SK-N-SH (cell line): ENCODE results near the gene SHF. TPM values are rescaled to one million over a fixed set of nuclear protein-coding genes. Genes with fewer than 3 reads are reported as not detected.
A peak's percentile ranks its signal among the peaks of the same experiment; 100 is the strongest.

Source experiments
- CTCF ChIA-PET: fragments of 300-600, 350-600 bp; formaldehyde crosslinking; extraction: SDS; loops from one replicate; lab custom pipeline; 2021; lab: Yijun Ruan, JAX
- POLR2A ChIA-PET: fragments of 350-600 bp; sonication (Branson Sonifier 250); formaldehyde crosslinking; extraction: SDS; loops from one replicate; lab custom pipeline; 2020; ENCODE audit warnings: antibody characterized with exemption, inconsistent platforms; lab: Yijun Ruan, JAX
- DNase-seq: peaks from one replicate; pipeline ENCODE4 v3.0.0; 2012
- H2AFZ ChIP-seq: fragments of 200-600 bp; sonication (generic); 2 replicates; pipeline ENCODE4 v1.8.1; 2016; ENCODE audit warnings: antibody characterized with exemption, mild to moderate bottlenecking, low read depth
- H3F3A ChIP-seq: fragments of 200-600 bp; sonication (generic); replicated peaks from 2 replicates; pipeline ENCODE3; 2016; ENCODE audit warnings: antibody characterized with exemption, mild to moderate bottlenecking; ENCODE audit not compliant: insufficient read depth
- H3K27ac ChIP-seq, 2 experiments: fragments of 200-500 bp in 1 of 2; fragments of 200-600 bp in 1 of 2; sonication (Bioruptor generic) in 1 of 2; sonication (generic), shearing (Covaris generic) in 1 of 2; 2 replicates each; pipeline versions ENCODE4 v1.5.1 to v1.6.1; 2014 to 2016; ENCODE audit warnings: low read depth in 2 of 2, inconsistent platforms in 1 of 2, low read length in 1 of 2, mild to moderate bottlenecking in 1 of 2, mixed read lengths in 1 of 2
- H3K27me3 ChIP-seq: fragments of 200-600 bp; sonication (generic), shearing (Covaris generic); 2 replicates; pipeline ENCODE4 v1.6.1; 2016; ENCODE audit warnings: mixed run types; ENCODE audit not compliant: insufficient read depth
- H3K36me3 ChIP-seq, 2 experiments: fragments of 200-500 bp in 1 of 2; fragments of 200-600 bp in 1 of 2; sonication (Bioruptor generic) in 1 of 2; sonication (generic) in 1 of 2; replicated peaks in 1 of 2; 2 replicates each; pipeline versions ENCODE3 to v1.5.1; 2014 to 2016; ENCODE audit warnings: low read length in 1 of 2, mild to moderate bottlenecking in 1 of 2; ENCODE audit not compliant: insufficient read depth in 2 of 2, control insufficient read depth in 1 of 2
- H3K4me1 ChIP-seq, 2 experiments: fragments of 200-500 bp in 1 of 2; fragments of 200-600 bp in 1 of 2; sonication (Bioruptor generic) in 1 of 2; sonication (generic), shearing (Covaris generic) in 1 of 2; 2 replicates each; pipeline versions ENCODE4 v1.5.1 to v1.6.1; 2014 to 2016; ENCODE audit warnings: low read depth in 1 of 2, low read length in 1 of 2, mixed run types in 1 of 2; ENCODE audit not compliant: insufficient read depth in 2 of 2, control insufficient read depth in 1 of 2
- H3K4me2 ChIP-seq: fragments of 200-600 bp; sonication (generic), shearing (Covaris generic); 2 replicates; pipeline ENCODE4 v1.6.1; 2017; ENCODE audit warnings: mixed run types
- H3K4me3 ChIP-seq, 2 experiments: fragments of 200-500 bp in 1 of 2; fragments of 200-600 bp in 1 of 2; sonication (Bioruptor generic) in 1 of 2; sonication (generic), shearing (Covaris generic) in 1 of 2; 2 replicates each; pipeline versions ENCODE4 v1.5.1 to v1.8.1; 2014 to 2016; ENCODE audit warnings: low read depth in 2 of 2, inconsistent platforms in 1 of 2, low read length in 1 of 2, mild to moderate bottlenecking in 1 of 2, mixed read lengths in 1 of 2, moderate library complexity in 1 of 2
- H3K79me2 ChIP-seq: fragments of 200-600 bp; sonication (generic); 2 replicates; pipeline ENCODE4 v1.8.1; 2017; ENCODE audit warnings: mild to moderate bottlenecking; ENCODE audit not compliant: insufficient read depth
- H3K9ac ChIP-seq: fragments of 200-600 bp; sonication (generic); 2 replicates; pipeline ENCODE4 v1.6.1; 2017; ENCODE audit warnings: mixed run types
- H3K9me2 ChIP-seq: fragments of 200-600 bp; sonication (generic); 2 replicates; pipeline ENCODE4 v1.6.1; 2017; ENCODE audit warnings: mixed run types
- H3K9me3 ChIP-seq: fragments of 200-600 bp; sonication (generic); 2 replicates; pipeline ENCODE4 v1.6.1; 2017; ENCODE audit warnings: mixed run types, mild to moderate bottlenecking, moderate library complexity
- H4K20me1 ChIP-seq: fragments of 200-600 bp; sonication (generic); 2 replicates; pipeline ENCODE4 v1.6.1; 2017; ENCODE audit warnings: mild to moderate bottlenecking, mixed run types; ENCODE audit not compliant: insufficient read depth
- EP300 ChIP-seq, 2 experiments: IDR thresholded peaks; 2 replicates each; pipeline versions ENCODE4 v1.4.0 to v1.6.1; 2012; ENCODE audit warnings: borderline replicate concordance in 1 of 2, low read depth in 1 of 2, low read length in 1 of 2
- EZH2phosphoT487 ChIP-seq: fragments of 200-600 bp; sonication (generic); IDR thresholded peaks from 2 replicates; pipeline ENCODE4 v1.6.1; 2017; ENCODE audit warnings: low read depth, mixed run types, mild to moderate bottlenecking, antibody characterized with exemption, moderate library complexity, borderline replicate concordance
- MXI1 ChIP-seq: IDR thresholded peaks from 2 replicates; pipeline ENCODE4 v1.6.1; 2012; ENCODE audit warnings: mild to moderate bottlenecking, low read depth, low read length, improper control_type of control experiment
- TCF12 ChIP-seq: IDR thresholded peaks from 2 replicates; pipeline ENCODE4 v1.4.0; 2012
- ZBTB33 ChIP-seq: IDR thresholded peaks from 2 replicates; pipeline ENCODE4 v1.4.0; 2012; ENCODE audit warnings: low read depth, borderline replicate concordance
- WGBS: methylation state at CpG from one replicate; pipeline ENCODE4 v1.1.6; 2017; ENCODE audit warnings: low lambda C conversion rate; 5-methylcytosine and 5-hydroxymethylcytosine counted together
- polyA plus RNA-seq, 3 experiments: library from polyadenylated mRNA; depleted of rRNA; stranded (reverse); fragments of >200 nt; gene quantifications; 2 replicates each; pipeline ENCODE4 v1.2.3, GENCODE V29; 2012

SHF gene
- polyA plus RNA-seq, 1 of the 3 experiments (the other 2 are of a cell fraction) = 5.5 TPM

- H2AFZ ChIP-seq = no peak overlapping the region
- H3K4me1 ChIP-seq = peaks cover 18 to 58% of the 10 kb centered on the region in 2 experiments; a peak in 3 of 4 replicates
- peak overlapping the region in 1 of 2 experiments; percentile 34; a peak in 2 of 4 replicates for H3K27ac ChIP-seq
- no peaks in the 10 kb centered on the region for H3K9me3 ChIP-seq
- H4K20me1 ChIP-seq = no peaks in the 10 kb centered on the region
- H3K79me2 ChIP-seq = no peaks in the 10 kb centered on the region
- DNase-seq = no peak
- TF ChIP-seq EZH2phosphoT487 (no peak), ZBTB33 (no peak)
- H3K27me3 ChIP-seq = no peaks in the 10 kb centered on the region
- POLR2A ChIA-PET = interaction anchor here (1.9 to 6.4 kb wide), 2 partner anchors 14 to 20 kb away, joined by 9 to 97 read pairs; no protein-coding TSS in a partner anchor
- peaks cover 7% of the 10 kb centered on the region for H3F3A ChIP-seq
- H3K4me3 ChIP-seq = no peak overlapping the region
- H3K9ac ChIP-seq = no peak overlapping the region
- CTCF ChIA-PET = interaction anchor here (0.6 to 5.3 kb wide), 4 partner anchors 15 to 352 kb away, joined by 3 to 41 read pairs (median 8); no protein-coding TSS in a partner anchor
- no peak overlapping the region for H3K4me2 ChIP-seq
- H3K36me3 ChIP-seq = no peaks in the 10 kb centered on the region
- no peaks in the 10 kb centered on the region for H3K9me2 ChIP-seq
- WGBS = 42% methylated on average over 1 of the region's 1 CpG
Measured at GRCh38 chr15:45182996-45183395, 4.8 kb downstream of the SHF start.

- peak; percentile 64 for DNase-seq
- POLR2A ChIA-PET = interaction anchor here (0.9 to 1.2 kb wide), 2 partner anchors 12 kb away, joined by 4 to 7 read pairs; no protein-coding TSS in a partner anchor
- TF ChIP-seq MXI1 = peak; percentile 71; the same call in 1 of the 2 replicates
- TF ChIP-seq EP300 (IDR thresholded peaks at IDR 0.05; ENCODE audit: borderline replicate concordance in 1 of 2, low read depth in 1 of 2, low read length in 1 of 2) = peak in 1 of 2 experiments; percentile 23; a peak in 1 of 4 replicates
- TF ChIP-seq TCF12 = no peak
- TF ChIP-seq ZBTB33 = no peak
- CTCF ChIA-PET = interaction anchor here (0.9 to 5.3 kb wide), 8 partner anchors 11 to 70 kb away, joined by 3 to 41 read pairs (median 8); no protein-coding TSS in a partner anchor
- Histone ChIP-seq H3F3A (peaks cover 5% of the 10 kb centered on the region), H3K9me3 (no peaks in the 10 kb centered on the region), H3K79me2 (no peaks in the 10 kb centered on the region), H3K27ac (peak overlapping the region in 1 of 2 experiments; percentile 55; a peak in 2 of 4 replicates), H3K36me3 (no peaks in the 10 kb centered on the region), H2AFZ (no peak overlapping the region), H3K4me3 (no peak overlapping the region), H3K27me3 (no peaks in the 10 kb centered on the region), H3K4me1 (peaks cover 16 to 54% of the 10 kb centered on the region in 2 experiments; a peak in 3 of 4 replicates), H3K9ac (no peak overlapping the region), H3K4me2 (no peak overlapping the region), H3K9me2 (no peaks in the 10 kb centered on the region), H4K20me1 (no peaks in the 10 kb centered on the region)
- WGBS = 80% methylated on average over 9 of the region's 9 CpGs
Measured at GRCh38 chr15:45181491-45182285, 6.1 kb downstream of the SHF start.
